Mesodermal cell (in vitro differentiated cells): ENCODE results near the gene LAPTM5.

Experiments
- H3K27ac ChIP-seq: 2 replicates; pipeline ENCODE4 v1.7.0; 2013; ENCODE audit warnings: mild to moderate bottlenecking, low read depth, low read length, moderate library complexity; ENCODE audit not compliant: severe bottlenecking
- H3K36me3 ChIP-seq: 2 replicates; pipeline ENCODE4 v1.7.1; 2013; ENCODE audit warnings: mild to moderate bottlenecking, low read length, moderate library complexity; ENCODE audit not compliant: control insufficient read depth, insufficient read depth
- H3K4me1 ChIP-seq: one replicate; pipeline ENCODE4 v1.7.1; 2013; ENCODE audit warnings: mild to moderate bottlenecking, low read length; ENCODE audit not compliant: insufficient read depth, control insufficient read depth, poor library complexity, severe bottlenecking
- H3K4me3 ChIP-seq: 2 replicates; pipeline ENCODE4 v1.7.0; 2013; ENCODE audit warnings: low read length, control low read depth, mild to moderate bottlenecking; ENCODE audit not compliant: insufficient read depth, poor library complexity, severe bottlenecking; ENCODE audit errors: extremely low read depth
- H3K9me3 ChIP-seq: 2 replicates; pipeline ENCODE4 v1.7.1; 2013; ENCODE audit warnings: mild to moderate bottlenecking, low read length, moderate library complexity; ENCODE audit not compliant: control insufficient read depth
- WGBS, 2 experiments: methylation state at CpG; one replicate each; pipeline ENCODE4 v1.1.5; 2013; ENCODE audit warnings: missing lambda C conversion rate in 2 of 2; ENCODE audit not compliant: insufficient coverage in 2 of 2; 5-methylcytosine and 5-hydroxymethylcytosine counted together

The LAPTM5 gene

GRCh38 chr1:30724175-30724574 is 33.4 kb downstream of the LAPTM5 start:
- 90 to 100% methylated on average over 2 of the region's 2 CpGs for WGBS, 2 experiments
- H3K27ac ChIP-seq = no peak overlapping the region
- H3K4me1 ChIP-seq = peaks cover 30% of the 10 kb centered on the region
- H3K36me3 ChIP-seq = no peaks in the 10 kb centered on the region
- no peak overlapping the region for H3K4me3 ChIP-seq
- no peaks in the 10 kb centered on the region for H3K9me3 ChIP-seq

GRCh38 chr1:30723331-30723755 is 34.2 kb downstream of the LAPTM5 start, which contains the start of gene MATN1:
MATN1 (minus strand) TSS chr1:30723585; CDS start chr1:30723551, 34 bp downstream.
- 87 to 92% methylated on average over 9 to 12 of the region's 14 CpGs for WGBS, 2 experiments
- Histone ChIP-seq H3K9me3 (no peaks in the 10 kb centered on the region), H3K4me3 (no peak within 1 kb of the TSS), H3K36me3 (no peaks in the 10 kb centered on the region), H3K27ac (no peak within 1 kb of the TSS), H3K4me1 (peaks cover 23% of the 10 kb centered on the region)

- Histone ChIP-seq H3K9me3 (no peaks in the 10 kb centered on the region), H3K36me3 (no peaks in the 10 kb centered on the region), H3K4me3 (no peak overlapping the region), H3K27ac (no peak overlapping the region), H3K4me1 (peaks cover 11% of the 10 kb centered on the region)
- WGBS, 2 experiments = 92 to 95% methylated on average over 9 of the region's 9 CpGs
Observed at GRCh38 chr1:30721812-30722537, 35.6 kb downstream of the LAPTM5 start.

- no peak overlapping the region for H3K27ac ChIP-seq
- 90 to 98% methylated on average over 26 of the region's 27 CpGs for WGBS, 2 experiments
- H3K4me1 ChIP-seq = peaks cover 4% of the 10 kb centered on the region
- H3K36me3 ChIP-seq = no peaks in the 10 kb centered on the region
- H3K9me3 ChIP-seq = peaks cover 1% of the 10 kb centered on the region
- no peak overlapping the region for H3K4me3 ChIP-seq
Observed at GRCh38 chr1:30721341-30721793, 36.2 kb downstream of the LAPTM5 start.

DNA sequence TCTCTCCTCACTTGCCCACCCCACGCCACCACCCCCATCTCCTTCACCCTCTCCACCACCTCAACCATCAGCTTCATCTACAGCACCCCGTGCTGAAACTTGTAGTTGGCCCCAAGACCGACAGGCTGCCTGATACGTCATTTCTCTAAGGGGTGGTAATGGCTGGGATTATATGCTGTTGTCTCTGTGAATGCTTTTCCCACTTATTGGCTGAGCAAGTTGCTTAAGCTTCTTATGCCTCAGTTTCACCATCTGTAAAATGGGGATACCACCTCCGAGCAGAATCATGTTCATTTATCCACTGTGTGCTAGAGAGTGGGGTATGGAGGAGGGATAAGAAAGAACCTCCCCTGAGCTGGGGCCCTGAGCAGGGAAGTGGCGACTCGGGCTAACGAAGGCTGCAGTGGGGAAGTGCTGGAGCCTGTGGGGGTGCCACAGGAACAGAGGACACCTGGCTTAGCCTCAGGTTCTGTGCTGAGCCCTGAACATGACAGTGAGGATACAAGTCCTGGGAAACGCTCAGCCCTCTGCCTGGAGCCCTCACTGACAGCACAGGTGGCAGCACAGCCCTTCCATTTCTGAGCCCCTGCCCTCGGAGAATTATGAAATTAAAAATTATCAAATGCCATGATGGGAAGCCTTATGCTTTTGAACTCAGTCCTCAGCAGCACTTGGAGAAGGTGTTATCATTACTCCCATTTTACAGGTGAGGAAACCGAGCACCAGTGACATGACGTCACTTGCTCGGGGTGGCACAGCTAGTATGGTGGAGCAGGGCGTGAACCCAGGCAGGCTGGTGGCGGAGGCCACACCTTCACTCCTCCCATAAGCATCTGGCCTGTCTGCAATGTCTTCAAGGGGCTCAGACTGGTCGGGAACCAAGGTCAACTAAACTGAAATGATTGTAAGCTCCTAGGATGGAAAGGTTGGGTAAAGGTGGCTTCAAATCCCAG is 37.0 kb downstream of the LAPTM5 start:
- H3K27ac ChIP-seq = no peak overlapping the region
- H3K4me1 ChIP-seq = no peaks in the 10 kb centered on the region
- H3K36me3 ChIP-seq = no peaks in the 10 kb centered on the region
- no peak overlapping the region for H3K4me3 ChIP-seq
- H3K9me3 ChIP-seq = peaks cover 9% of the 10 kb centered on the region
- 87 to 90% methylated on average over 10 of the region's 16 CpGs for WGBS, 2 experiments

DNA sequence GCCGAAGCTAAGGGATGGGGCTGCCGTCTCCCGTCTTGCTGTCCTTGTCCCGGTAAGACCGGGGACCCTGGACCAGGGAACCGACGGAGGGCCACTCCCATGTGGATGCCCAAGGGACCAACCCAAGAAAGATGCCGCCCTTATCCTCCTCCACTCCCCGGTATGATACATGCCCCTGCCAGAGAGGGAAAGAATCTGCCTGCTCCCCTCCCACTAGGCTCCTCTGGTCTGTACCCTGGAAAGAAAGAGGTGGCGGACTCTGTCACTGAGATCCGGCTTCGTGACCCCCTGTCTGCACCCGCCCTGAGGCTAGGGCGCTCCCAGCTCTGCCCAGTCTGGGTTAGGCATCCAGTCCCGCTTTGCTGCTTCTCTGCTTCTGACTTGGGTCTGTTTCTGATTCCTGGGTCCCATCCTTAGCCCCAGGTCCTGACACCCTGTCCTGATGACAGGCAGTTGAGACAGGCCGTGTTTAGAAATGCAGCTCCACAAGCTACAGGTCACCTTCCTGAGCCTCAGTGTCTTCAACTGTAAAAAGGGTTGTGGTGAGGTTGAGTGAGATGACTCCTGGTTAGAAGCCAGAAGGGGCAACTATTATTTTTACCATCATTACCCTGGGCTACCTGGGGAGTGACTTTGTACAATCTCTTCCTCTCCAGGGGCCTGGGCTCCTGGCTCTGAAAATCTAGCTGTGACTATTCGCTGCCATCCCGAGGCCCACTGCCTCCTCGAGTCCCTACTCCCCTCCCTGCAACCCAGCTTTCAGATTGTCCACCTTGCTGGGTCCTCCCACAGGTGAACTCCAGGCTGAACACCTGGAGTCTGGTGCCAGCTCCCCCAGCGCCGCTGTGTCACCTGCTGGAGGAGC is 37.9 kb downstream of the LAPTM5 start:
- peak overlapping the region; percentile 70 for H3K4me3 ChIP-seq
- WGBS, 2 experiments = 37 to 41% methylated on average over 15 to 19 of the region's 21 CpGs
- no peak overlapping the region for H3K27ac ChIP-seq
- no peaks in the 10 kb centered on the region for H3K4me1 ChIP-seq
- peaks cover 11% of the 10 kb centered on the region for H3K9me3 ChIP-seq
- H3K36me3 ChIP-seq = no peaks in the 10 kb centered on the region

- Histone ChIP-seq H3K27ac (peak overlapping the region; percentile 92), H3K4me1 (no peaks in the 10 kb centered on the region), H3K4me3 (peak overlapping the region; percentile 70), H3K36me3 (no peaks in the 10 kb centered on the region), H3K9me3 (peaks cover 11% of the 10 kb centered on the region)
- WGBS, 2 experiments = 0% methylated on average over 58 to 63 of the region's 66 CpGs
Observed at GRCh38 chr1:30718636-30719405, 38.8 kb downstream of the LAPTM5 start.

GRCh38 chr1:30718091-30718635 is 39.4 kb downstream of the LAPTM5 start:
- Histone ChIP-seq H3K27ac (peak overlapping the region; percentile 59), H3K9me3 (peaks cover 11% of the 10 kb centered on the region), H3K4me3 (peak overlapping the region; percentile 70), H3K4me1 (no peaks in the 10 kb centered on the region), H3K36me3 (no peaks in the 10 kb centered on the region)
- 1 to 2% methylated on average over 24 to 27 of the region's 50 CpGs for whole genome bisulfite sequencing, 2 experiments

- H3K36me3 ChIP-seq = no peaks in the 10 kb centered on the region
- peaks cover 11% of the 10 kb centered on the region for H3K9me3 ChIP-seq
- 94 to 100% methylated on average over 2 to 7 of the region's 8 CpGs for WGBS, 2 experiments
- no peak overlapping the region for H3K27ac ChIP-seq
- H3K4me3 ChIP-seq = no peak overlapping the region
- no peaks in the 10 kb centered on the region for H3K4me1 ChIP-seq
Observed at GRCh38 chr1:30716646-30717045, 40.9 kb downstream of the LAPTM5 start.
